Gastroesophageal sphincter (tissue), 4 donors: ENCODE data around the gene HS1BP3. TPM values are rescaled to one million over a fixed set of nuclear protein-coding genes. Genes with fewer than 3 reads are reported as not detected.

Experiments used
- ATAC-seq: fragments of 150-250 bp; one replicate; pipeline ENCODE4 v1.9.1; 2016; ENCODE audit warnings: mild to moderate bottlenecking, moderate library complexity
- H3K27ac ChIP-seq, 4 donors: fragments of 200-600 bp; sonication (generic) in 3 of 4; 1 replicate in 3 of 4; 2 replicates in 1 of 4; pipeline ENCODE4 v1.5.1; 2016 to 2019
- H3K27me3 ChIP-seq: fragments of 200-600 bp; sonication (generic); one replicate; pipeline ENCODE4 v1.5.1; 2019
- H3K36me3 ChIP-seq, 2 donors: fragments of 200-600 bp; sonication (generic); one replicate each; pipeline ENCODE4 v1.5.1; 2019; ENCODE audit warnings: control low read depth in 1 of 2
- H3K4me1 ChIP-seq, 3 donors: fragments of 200-600 bp; sonication (generic); 1 replicate in 2 of 3; 2 replicates in 1 of 3; pipeline ENCODE4 v1.5.1; 2016 to 2019; ENCODE audit warnings: control low read depth in 2 of 3
- H3K4me3 ChIP-seq, 2 donors: fragments of 200-600 bp; sonication (generic); one replicate each; pipeline ENCODE4 v1.5.1; 2019; ENCODE audit warnings: mild to moderate bottlenecking in 1 of 2, moderate library complexity in 1 of 2
- H3K9me3 ChIP-seq, 3 donors: fragments of 200-600 bp; sonication (generic); one replicate each; pipeline ENCODE4 v1.5.1; 2017 to 2019; ENCODE audit warnings: control low read depth in 2 of 3
- CTCF ChIP-seq, 4 experiments: fragments of 200-600 bp in 2 of 4; fragments of 450-650 bp in 2 of 4; sonication (generic) in 1 of 4; IDR thresholded peaks; one replicate each; pipeline ENCODE4 v1.5.1; 2017 to 2019; ENCODE audit warnings: antibody characterized with exemption in 4 of 4, mild to moderate bottlenecking in 2 of 4, moderate library complexity in 2 of 4
- EP300 ChIP-seq: sonication (generic); formaldehyde crosslinking; IDR thresholded peaks from one replicate; pipeline ENCODE4 v1.6.1; 2017; ENCODE audit warnings: antibody characterized with exemption, mild to moderate bottlenecking
- POLR2A ChIP-seq, 2 donors: fragments of 450-650 bp; IDR thresholded peaks; one replicate each; pipeline ENCODE4 v1.6.1; 2017; ENCODE audit warnings: antibody characterized with exemption in 2 of 2, mild to moderate bottlenecking in 2 of 2, moderate library complexity in 1 of 2
- POLR2AphosphoS5 ChIP-seq: sonication (generic); formaldehyde crosslinking; IDR thresholded peaks from one replicate; pipeline ENCODE4 v1.6.1; 2017; ENCODE audit warnings: antibody characterized with exemption
- WGBS, 2 donors: methylation state at CpG; one replicate each; pipeline ENCODE4 v1.1.5; 2018; ENCODE audit warnings: low coverage in 1 of 2; 5-methylcytosine and 5-hydroxymethylcytosine counted together
- total RNA-seq, 4 donors: library from RNA; depleted of rRNA; stranded (reverse); fragments of >200 nt; gene quantifications; one replicate each; pipeline ENCODE4 v1.1.0, GENCODE V29; 2016

HS1BP3 gene
- total RNA-seq, 4 donors from 2014 or later = 42.8 to 89.1 (median 61.4) TPM

GRCh38 chr2:20597860-20598183 lies 53.1 kb downstream of the HS1BP3 start:
- peaks cover 13 to 76% (median 29%) of the 10 kb centered on the region in 3 donors for H3K4me1 ChIP-seq
- H3K4me3 ChIP-seq = no peak overlapping the region
- no peak for ATAC-seq
- WGBS, 2 donors = 67 to 68% methylated on average over 3 to 5 of the region's 6 CpGs
- peak overlapping the region; percentile 57 to 80 (median 78) for H3K27ac ChIP-seq
- H3K36me3 ChIP-seq = no peaks in the 10 kb centered on the region
- no peak for TF ChIP-seq POLR2AphosphoS5
- no peak for TF ChIP-seq CTCF (IDR thresholded peaks at IDR 0.05)
- no peak for TF ChIP-seq POLR2A (IDR thresholded peaks at IDR 0.05)
- no peak for TF ChIP-seq EP300
- H3K27me3 ChIP-seq = no peaks in the 10 kb centered on the region
- no peaks in the 10 kb centered on the region for H3K9me3 ChIP-seq

- H3K27me3 ChIP-seq = no peaks in the 10 kb centered on the region
- H3K27ac ChIP-seq = peak overlapping the region; percentile 64 to 80 (median 78)
- 50 to 75% methylated on average over 6 to 8 of the region's 9 CpGs for WGBS, 2 donors
- H3K4me3 ChIP-seq = no peak overlapping the region
- no peaks in the 10 kb centered on the region for H3K36me3 ChIP-seq
- H3K4me1 ChIP-seq = peaks cover 13 to 76% (median 29%) of the 10 kb centered on the region in 3 donors
- peak; percentile 92 for ATAC-seq
- peak; percentile 95 for TF ChIP-seq POLR2AphosphoS5
- no peak for TF ChIP-seq CTCF (IDR thresholded peaks at IDR 0.05)
- TF ChIP-seq POLR2A (IDR thresholded peaks at IDR 0.05) = no peak
- no peaks in the 10 kb centered on the region for H3K9me3 ChIP-seq
These were observed 53.7 kb downstream of the HS1BP3 start for GRCh38 chr2:20596973-20597859.

GRCh38 chr2:20596193-20596972 lies 54.5 kb downstream of the HS1BP3 start:
- no peaks in the 10 kb centered on the region for H3K36me3 ChIP-seq
- peak overlapping the region; percentile 64 to 80 (median 78) for H3K27ac ChIP-seq
- H3K9me3 ChIP-seq = no peaks in the 10 kb centered on the region
- ATAC-seq = no peak
- TF ChIP-seq POLR2AphosphoS5 (no peak), POLR2A (IDR thresholded peaks at IDR 0.05) (no peak), CTCF (IDR thresholded peaks at IDR 0.05) (no peak), EP300 (no peak)
- peaks cover 13 to 79% (median 29%) of the 10 kb centered on the region in 3 donors for H3K4me1 ChIP-seq
- H3K27me3 ChIP-seq = no peaks in the 10 kb centered on the region
- WGBS, 2 donors = 89% methylated on average over 3 of the region's 4 CpGs; no CpG with 5 or more reads in 1 of the 2 donors
- no peak overlapping the region for H3K4me3 ChIP-seq

- Histone ChIP-seq H3K9me3 (no peaks in the 10 kb centered on the region), H3K4me3 (no peak overlapping the region), H3K27ac (peak overlapping the region; percentile 64 to 80 (median 78)), H3K27me3 (no peaks in the 10 kb centered on the region), H3K4me1 (peaks cover 13 to 81% (median 33%) of the 10 kb centered on the region in 3 donors), H3K36me3 (no peaks in the 10 kb centered on the region)
- TF ChIP-seq CTCF (IDR thresholded peaks at IDR 0.05) (no peak), POLR2A (IDR thresholded peaks at IDR 0.05) (no peak), EP300 (no peak), POLR2AphosphoS5 (no peak)
- no peak for ATAC-seq
- 83% methylated on average over 9 of the region's 14 CpGs; no CpG with 5 or more reads in 1 of the 2 donors for WGBS, 2 donors
These were observed 55.3 kb downstream of the HS1BP3 start for GRCh38 chr2:20595439-20596192.
